Measurements from ENCODE around the gene TBX10. TPM values are rescaled to one million over a fixed set of nuclear protein-coding genes. Genes with fewer than 3 reads are reported as not detected.

TBX10 gene
- polyA plus RNA-seq, 1 donor (not counting 4 experiments of a cell fraction or from before 2014, with no cell fraction given), result not detected

- H3K4me3 ChIP-seq (ENCODE audit: control insufficient read depth in 2 of 3, extremely low read depth in 1 of 3, insufficient read depth in 2 of 3, low read depth in 1 of 3, low read length in 3 of 3), result peak overlapping the region in 1 of 3 experiments; percentile 86
- peaks cover 3% of the 10 kb centered on the region for H3K9me1 ChIP-seq (ENCODE audit: control insufficient read depth, extremely low read depth, insufficient read depth, low read length)
- dilution Hi-C loops (cut with MboI; ENCODE audit: extremely low pct_ligation_motif_present, low sequenced_read_pairs), result no loop called here
- peaks cover 35% of the 10 kb centered on the region for H3K4me1 ChIP-seq (ENCODE audit: control insufficient read depth, extremely low read depth, insufficient read depth, low read length)
- H3K4me2 ChIP-seq (ENCODE audit: control insufficient read depth, extremely low read depth, insufficient read depth, low read depth, low read length), result peak overlapping the region; percentile 89
- peaks cover 24% of the 10 kb centered on the region for H3K79me2 ChIP-seq (ENCODE audit: control insufficient read depth, insufficient read depth, low read length)
- H4K20me1 ChIP-seq (ENCODE audit: control insufficient read depth, extremely low read depth, insufficient read depth, low read length), result peaks cover 23% of the 10 kb centered on the region
- no peak overlapping the region for H3K9ac ChIP-seq (ENCODE audit: control insufficient read depth, extremely low read depth, insufficient read depth, low read length)
- no peak for FAIRE-seq
- no peaks in the 10 kb centered on the region for H3K9me3 ChIP-seq (ENCODE audit: control insufficient read depth, low read depth, low read length)
- DNase-seq (ENCODE audit: low read depth, low spot score), result no peak
- peak overlapping the region; percentile 94 for H3K27ac ChIP-seq (ENCODE audit: control insufficient read depth, insufficient read depth, low read length)
- no peaks in the 10 kb centered on the region for H3K27me3 ChIP-seq (ENCODE audit: control insufficient read depth, extremely low read depth, insufficient read depth, low read length)
- TF ChIP-seq EZH2 (IDR thresholded peaks at IDR 0.05; ENCODE audit: low read length) (no peak), CTCF (optimal IDR thresholded peaks at IDR 0.05 in 1 of 3, IDR thresholded peaks at IDR 0.05 in 1 of 3, conservative IDR thresholded peaks at IDR 0.05 in 1 of 3; ENCODE audit: extremely low read depth in 1 of 3, insufficient read depth in 2 of 3, low read length in 3 of 3) (no peak)
- no peak overlapping the region for H2AFZ ChIP-seq (ENCODE audit: control insufficient read depth, low read length)
- peaks cover 20 to 30% of the 10 kb centered on the region in 2 experiments for H3K36me3 ChIP-seq (ENCODE audit: control insufficient read depth in 2 of 2, extremely low read depth in 1 of 2, insufficient read depth in 2 of 2, low read length in 2 of 2)
Observed at GRCh38 chr11:67585911-67586310, 53.7 kb downstream of the TBX10 start.

DNA sequence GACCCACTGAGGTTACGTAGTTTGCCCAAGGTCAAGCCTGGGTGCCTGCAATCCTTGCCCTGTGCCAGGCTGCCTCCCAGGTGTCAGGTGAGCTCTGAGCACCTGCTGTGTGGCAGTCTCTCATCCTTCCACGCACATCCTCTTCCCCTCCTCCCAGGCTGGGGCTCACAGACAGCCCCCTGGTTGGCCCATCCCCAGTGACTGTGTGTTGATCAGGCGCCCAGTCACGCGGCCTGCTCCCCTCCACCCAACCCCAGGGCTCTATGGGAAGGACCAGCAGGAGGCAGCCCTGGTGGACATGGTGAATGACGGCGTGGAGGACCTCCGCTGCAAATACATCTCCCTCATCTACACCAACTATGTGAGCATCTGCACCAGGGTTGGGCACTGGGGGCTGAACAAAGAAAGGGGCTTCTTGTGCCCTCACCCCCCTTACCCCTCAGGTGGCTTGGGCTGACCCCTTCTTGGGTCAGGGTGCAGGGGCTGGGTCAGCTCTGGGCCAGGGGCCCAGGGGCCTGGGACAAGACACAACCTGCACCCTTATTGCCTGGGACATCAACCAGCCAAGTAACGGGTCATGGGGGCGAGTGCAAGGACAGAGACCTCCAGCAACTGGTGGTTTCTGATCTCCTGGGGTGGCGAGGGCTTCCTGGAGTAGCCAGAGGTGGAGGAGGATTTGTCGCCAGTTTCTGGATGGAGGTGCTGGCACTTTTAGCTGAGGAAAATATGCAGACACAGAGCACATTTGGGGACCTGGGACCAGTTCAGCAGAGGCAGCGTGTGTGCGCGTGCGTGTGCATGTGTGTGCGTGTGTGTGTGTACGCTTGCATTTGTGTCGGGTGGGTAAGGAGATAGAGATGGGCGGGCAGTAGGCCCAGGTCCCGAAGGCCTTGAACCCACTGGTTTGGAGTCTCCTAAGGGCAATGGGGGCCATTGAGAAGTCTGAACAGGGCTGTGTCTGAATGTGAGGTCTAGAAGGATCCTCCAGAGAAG lies 54.4 kb downstream of the TBX10 start:
- H2AFZ ChIP-seq (ENCODE audit: control insufficient read depth, low read length), result no peak overlapping the region

More for the DNA sequence above, 54.4 kb downstream of the TBX10 start:
- Histone ChIP-seq H3K9ac (ENCODE audit: control insufficient read depth, extremely low read depth, insufficient read depth, low read length) (peak overlapping the region; percentile 97), H3K4me3 (ENCODE audit: control insufficient read depth in 2 of 3, extremely low read depth in 1 of 3, insufficient read depth in 2 of 3, low read depth in 1 of 3, low read length in 3 of 3) (peak overlapping the region; percentile 84 to 89 (median 86)), H3K9me3 (ENCODE audit: control insufficient read depth, low read depth, low read length) (no peaks in the 10 kb centered on the region), H3K36me3 (ENCODE audit: control insufficient read depth in 2 of 2, extremely low read depth in 1 of 2, insufficient read depth in 2 of 2, low read length in 2 of 2) (peaks cover 20 to 30% of the 10 kb centered on the region in 2 experiments), H3K27me3 (ENCODE audit: control insufficient read depth, extremely low read depth, insufficient read depth, low read length) (no peaks in the 10 kb centered on the region), H4K20me1 (ENCODE audit: control insufficient read depth, extremely low read depth, insufficient read depth, low read length) (peaks cover 23% of the 10 kb centered on the region), H3K9me1 (ENCODE audit: control insufficient read depth, extremely low read depth, insufficient read depth, low read length) (peaks cover 3% of the 10 kb centered on the region), H3K27ac (ENCODE audit: control insufficient read depth, insufficient read depth, low read length) (peak overlapping the region; percentile 94), H3K4me1 (ENCODE audit: control insufficient read depth, extremely low read depth, insufficient read depth, low read length) (peaks cover 35% of the 10 kb centered on the region), H3K4me2 (ENCODE audit: control insufficient read depth, extremely low read depth, insufficient read depth, low read depth, low read length) (peak overlapping the region; percentile 89), H3K79me2 (ENCODE audit: control insufficient read depth, insufficient read depth, low read length) (peaks cover 24% of the 10 kb centered on the region)
- peak in 1 of 3 experiments; percentile 14 for TF ChIP-seq CTCF (optimal IDR thresholded peaks at IDR 0.05 in 1 of 3, IDR thresholded peaks at IDR 0.05 in 1 of 3, conservative IDR thresholded peaks at IDR 0.05 in 1 of 3; ENCODE audit: extremely low read depth in 1 of 3, insufficient read depth in 2 of 3, low read length in 3 of 3)
- TF ChIP-seq EZH2 (IDR thresholded peaks at IDR 0.05; ENCODE audit: low read length), result no peak
- FAIRE-seq, result no peak
- dilution Hi-C loops (cut with MboI; ENCODE audit: extremely low pct_ligation_motif_present, low sequenced_read_pairs), result no loop called here
- no peak for DNase-seq (ENCODE audit: low read depth, low spot score)

Measured in keratinocyte (primary cell).